ENCODE results near the gene A1BG.

Gene A1BG

DNA sequence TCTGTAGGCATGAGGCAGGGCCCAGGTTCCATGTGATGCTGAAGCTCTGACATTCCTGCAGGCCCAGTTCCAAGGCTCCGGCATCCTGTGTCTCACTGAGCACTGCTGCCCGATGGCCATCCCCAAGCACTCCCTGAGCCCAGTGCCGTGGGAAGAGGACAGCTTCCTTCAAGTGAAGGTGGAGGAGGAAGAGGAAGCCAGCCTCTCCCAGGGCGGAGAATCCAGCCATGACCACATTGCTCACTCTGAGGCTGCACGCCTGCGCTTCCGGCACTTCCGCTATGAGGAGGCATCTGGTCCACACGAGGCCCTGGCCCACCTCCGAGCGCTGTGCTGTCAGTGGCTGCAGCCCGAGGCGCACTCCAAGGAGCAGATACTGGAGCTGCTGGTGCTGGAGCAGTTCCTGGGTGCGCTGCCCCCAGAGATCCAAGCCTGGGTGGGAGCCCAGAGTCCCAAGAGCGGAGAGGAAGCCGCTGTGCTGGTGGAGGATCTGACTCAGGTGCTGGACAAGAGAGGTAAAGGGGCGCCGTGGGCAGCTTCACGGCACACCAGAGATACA is 18.5 kb downstream of the A1BG start:
- DNase-seq (ENCODE audit: low read depth) = no peak

DNA sequence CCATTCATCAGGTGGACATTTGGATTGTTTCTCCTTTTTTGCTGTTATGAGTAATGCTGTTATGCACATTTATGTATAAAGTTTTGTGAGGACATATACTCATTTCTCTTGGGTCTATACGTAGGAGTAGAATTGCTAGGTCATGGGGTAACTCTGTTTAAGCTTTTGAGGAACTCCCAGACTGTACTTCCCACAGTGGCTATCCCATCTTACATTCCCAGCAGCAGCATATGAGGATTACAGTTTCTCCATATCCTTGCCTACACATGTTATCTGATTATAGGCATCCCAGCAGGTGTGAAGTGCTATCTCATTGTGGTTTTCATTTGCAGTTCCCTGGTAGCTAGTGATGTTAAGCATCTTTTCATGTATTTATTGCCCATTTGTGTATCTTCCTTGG is 20.6 kb downstream of the A1BG start:
- no peak for DNase-seq (ENCODE audit: low read depth)

DNA sequence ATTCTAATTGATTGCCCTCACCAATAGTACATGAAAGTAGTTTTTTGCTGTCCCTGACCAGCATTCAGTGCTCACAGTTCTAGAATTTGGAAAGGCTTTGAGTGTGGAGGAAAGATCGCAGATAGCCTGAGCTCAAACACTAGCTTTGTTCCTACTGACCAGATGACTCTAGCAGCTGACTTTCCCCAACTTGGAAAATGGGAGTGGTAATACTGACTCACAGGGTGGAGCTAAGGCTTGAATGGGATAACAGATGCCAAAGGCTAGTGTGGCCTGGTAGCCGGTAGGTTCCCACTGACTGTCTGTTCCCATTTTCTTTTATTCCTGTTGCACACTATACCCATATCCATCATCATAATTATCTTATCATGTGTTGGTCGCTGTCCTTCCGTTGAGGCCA is 22.8 kb downstream of the A1BG start:
- peak; percentile 78 for DNase-seq (ENCODE audit: low read depth)

DNA sequence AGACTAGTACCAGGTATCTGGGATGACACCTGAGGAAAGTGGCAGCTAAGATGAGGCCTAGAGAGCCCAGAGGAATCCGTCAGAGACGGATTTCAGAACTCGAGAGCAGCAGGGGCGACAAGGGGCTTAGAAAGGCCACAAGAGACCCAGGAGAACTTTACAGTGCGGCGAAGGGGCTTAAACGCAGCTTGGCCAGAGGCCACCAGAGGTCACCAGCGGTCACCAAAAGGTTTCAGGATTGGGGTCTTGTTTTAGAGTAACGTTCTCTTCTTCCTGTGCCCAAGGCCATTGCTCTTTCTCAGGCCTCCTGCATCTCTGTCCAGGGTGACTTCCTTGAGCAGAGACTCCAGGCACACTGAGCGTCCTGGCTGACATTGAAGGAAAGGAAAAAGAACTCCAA is 24.3 kb downstream of the A1BG start:
- DNase-seq (ENCODE audit: low read depth) = no peak

DNA sequence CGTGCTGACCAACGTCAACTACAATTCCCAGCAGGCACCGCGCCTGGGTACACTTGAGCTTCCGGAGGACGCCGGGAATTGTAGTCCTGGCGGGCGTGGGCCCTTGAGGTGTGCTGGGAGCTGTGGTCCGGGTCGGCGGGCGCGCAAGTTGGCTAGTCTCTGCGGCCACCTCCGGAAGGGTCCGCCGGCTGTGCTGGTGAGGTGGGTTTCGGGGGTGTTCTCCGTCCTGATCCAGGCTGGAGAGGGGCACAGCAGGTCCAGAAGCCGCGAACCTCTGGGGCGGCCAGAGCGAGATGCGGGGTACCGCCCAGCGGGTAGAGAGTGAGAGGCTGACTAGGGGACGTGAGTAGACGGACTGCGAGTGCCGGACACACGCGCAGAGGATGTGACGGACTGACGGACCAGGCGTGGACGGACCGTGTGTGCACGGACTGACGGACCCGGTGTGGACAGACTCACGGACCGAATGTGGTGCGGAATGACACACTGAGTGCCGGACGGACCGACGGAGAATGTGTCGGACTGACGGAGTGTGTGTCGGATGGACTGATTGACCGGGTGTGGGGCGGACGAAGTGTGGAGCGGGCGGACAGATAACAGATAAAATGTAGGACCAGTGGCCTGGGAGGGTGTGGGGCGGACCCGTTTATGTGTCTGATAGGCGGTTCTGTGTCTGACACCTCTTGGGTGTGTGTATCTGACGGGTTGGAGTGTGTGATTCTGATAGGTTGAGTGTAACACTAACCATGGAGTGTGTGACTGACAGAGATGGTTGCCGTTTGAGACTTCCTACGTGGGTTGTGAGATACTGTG is 26.2 kb downstream of the A1BG start, which contains the start of gene ZSCAN22:
TSS of gene ZSCAN22 (plus strand) at position 81 of the 813 bp plus-strand sequence. CDS start 7,809 bp downstream, outside the sequence.
- peak; percentile 98 for DNase-seq (ENCODE audit: low read depth)

DNA sequence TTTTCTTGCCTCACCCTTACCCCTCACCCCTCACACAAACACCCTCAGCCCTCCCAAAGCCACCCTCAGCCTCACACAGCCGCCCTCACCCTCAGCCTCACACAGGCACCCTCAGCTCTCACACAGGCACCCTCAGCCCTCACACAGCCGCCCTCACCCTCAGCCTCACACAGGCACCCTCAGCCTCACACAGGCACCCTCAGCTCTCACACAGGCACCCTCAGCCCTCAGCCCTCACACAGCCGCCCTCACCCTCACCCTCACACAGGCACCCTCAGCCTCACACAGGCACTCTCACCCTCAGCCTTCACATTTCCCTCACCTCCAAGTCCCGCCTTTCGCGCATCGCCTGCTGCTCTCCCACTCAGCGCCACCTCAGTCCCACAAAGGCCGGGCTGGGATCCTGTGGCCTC is 26.8 kb downstream of the A1BG start:
- DNase-seq (ENCODE audit: low read depth) = no peak

DNA sequence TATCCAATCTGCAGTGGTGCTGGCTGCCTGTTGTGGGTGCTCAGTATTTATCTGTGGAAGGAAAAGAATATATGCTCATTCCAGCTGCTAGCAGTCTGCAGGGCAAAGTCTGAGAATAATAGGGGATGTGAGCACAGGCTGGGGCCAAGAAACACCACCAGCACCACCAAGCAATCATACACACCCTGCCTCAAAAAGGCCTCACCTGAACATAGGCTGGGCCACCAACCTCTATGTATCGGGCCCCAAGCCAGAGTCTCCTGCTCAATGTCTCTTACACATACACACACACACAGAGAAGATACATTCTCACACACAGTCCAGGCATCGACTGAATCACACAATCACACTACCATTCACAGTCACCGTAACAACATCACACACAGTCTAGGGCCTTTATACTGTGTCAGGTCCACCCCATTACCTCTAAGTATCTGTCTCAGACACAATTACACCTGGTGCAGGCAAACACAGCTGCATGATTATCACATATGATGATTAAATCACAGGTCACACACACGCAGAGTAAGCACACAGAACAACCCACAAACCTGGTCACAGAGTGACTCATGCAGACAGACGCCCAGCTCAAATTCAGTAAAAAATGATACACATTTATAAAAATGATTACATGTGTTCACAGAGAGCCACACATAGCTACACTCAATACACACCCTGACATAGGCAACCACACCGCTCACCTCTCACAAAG is 27.8 kb downstream of the A1BG start:
- DNase-seq (ENCODE audit: low read depth) = peak; percentile 57

DNA sequence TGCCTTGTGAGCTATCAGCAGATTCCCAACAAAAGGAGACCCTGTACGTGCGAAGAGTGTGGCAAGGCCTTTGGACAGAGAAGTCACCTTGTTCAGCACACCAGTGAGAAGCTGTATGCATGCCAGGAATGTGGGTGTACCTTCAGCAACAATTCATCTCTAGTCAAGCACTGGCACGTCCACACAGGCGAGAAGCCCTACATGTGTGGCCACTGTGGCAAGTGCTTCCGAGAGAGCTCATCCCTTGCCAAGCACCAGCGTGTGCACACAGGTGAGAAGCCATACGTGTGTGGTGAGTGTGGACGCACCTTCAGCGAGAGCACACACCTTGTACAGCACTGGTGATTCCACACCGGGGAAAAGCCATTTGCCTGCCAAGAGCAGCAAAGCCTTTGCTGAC is 34.1 kb downstream of the A1BG start:
- DNase-seq (ENCODE audit: low read depth) = no peak

DNA sequence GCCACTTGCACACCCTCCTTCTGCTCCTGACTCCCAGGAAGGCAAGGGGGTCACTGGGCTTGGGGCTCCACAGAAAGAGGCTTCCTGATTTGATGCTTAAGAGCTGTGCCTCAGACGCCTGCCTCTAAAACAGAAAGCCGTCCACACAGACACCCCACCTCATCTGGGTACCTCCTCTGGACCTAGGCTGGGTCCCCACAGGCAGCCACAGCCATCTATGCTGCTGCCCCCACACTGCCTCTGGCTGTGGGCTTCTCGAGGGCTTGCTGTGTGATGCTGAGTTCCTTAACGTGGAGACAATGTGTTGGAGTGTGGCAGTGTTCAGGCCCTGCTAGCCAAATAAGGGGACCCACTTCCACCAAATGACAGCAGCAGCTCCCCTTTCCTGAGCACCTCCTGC is 35.0 kb downstream of the A1BG start:
- DNase-seq (ENCODE audit: low read depth) = no peak

DNA sequence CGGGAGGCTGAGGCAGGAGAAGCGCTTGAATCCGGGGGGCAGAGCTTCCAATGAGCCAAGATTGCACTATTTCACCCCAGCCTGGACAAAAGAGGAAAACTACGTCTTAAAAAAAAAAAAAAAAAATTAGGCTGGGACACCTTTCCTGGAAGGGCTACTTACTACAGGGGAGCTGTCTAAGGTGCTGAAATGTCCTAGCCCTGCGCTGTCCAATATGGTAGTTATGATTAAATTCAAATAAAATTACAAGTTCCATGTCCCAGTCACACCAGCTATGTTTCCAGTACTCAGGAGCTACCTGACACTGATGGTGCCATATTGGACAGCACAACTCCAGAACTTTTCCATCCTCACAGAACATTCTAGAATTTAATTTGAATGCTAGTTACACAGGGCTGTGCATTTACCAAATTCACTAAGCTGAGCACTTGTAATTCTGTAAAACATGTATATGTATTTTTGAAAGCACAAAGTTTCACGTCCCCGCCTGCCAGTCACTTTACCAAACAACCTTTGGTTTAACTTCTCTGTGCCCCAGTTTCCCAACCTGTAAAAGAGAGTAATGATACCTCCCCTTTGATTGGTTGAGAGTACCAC is 35.7 kb downstream of the A1BG start:
- peak; percentile 53 for DNase-seq (ENCODE audit: low read depth)

DNA sequence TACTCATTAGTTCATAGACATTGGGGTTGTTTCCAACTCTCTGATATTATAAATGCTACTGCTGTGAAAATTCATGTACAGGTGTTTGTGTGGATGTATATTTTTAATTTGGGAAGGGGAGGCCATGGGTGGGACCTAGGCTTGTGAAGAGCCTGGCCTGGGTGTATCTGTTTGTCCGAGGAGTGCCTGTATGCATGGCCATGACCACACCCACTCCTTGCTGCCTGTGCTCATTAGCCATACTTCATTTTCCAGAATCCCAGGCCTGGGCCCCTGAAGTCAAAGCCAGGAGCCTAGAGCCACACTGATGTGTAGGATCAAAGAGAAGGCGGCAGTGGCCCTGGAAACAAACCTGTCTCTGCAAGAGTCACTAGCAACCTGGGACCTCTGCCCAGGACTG is 37.7 kb downstream of the A1BG start:
- no peak for DNase-seq (ENCODE audit: low read depth)

DNA sequence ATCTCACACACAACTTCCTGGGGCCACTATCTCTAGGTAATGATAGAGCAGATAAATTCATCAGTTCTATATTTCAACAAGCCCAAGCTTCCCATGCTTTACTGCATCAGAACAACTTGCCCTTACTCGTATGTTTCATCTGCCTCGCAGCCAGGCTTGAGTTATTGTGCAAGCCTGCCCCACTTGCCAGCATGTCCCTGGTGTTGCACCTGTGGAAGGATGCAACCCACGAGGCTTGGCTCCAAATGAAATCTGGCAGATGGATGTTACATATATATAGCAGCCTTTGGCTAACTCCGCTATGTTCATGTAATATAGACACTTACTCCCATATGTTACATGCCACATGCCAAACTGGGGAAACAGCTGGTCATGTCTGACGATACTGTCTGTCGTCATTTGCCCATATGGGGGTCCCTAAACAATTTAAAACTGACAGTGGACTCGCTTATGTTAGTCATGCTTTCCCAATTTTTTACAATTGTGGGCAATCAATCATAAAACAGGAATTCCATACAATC is 41.9 kb downstream of the A1BG start:
- DNase-seq (ENCODE audit: low read depth) = no peak

DNA sequence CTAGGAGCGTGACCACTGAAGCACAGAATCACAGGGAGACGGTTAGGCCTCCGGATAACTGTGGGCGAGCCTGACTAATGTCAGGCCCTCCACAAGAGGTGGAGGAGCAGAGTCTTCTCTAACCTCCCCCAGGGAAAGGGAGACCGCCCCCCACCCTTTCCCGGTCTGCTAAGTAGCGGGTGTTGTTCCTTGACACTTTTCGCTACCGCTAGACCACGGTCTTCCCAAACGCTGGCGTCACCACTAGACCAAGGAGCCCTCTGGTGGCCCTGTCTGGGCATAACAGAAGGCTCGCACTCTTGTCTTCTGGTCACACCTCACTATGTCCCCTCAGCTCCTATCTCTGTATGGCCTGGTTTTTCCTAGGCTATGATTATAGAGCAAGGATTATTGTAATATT is 42.6 kb downstream of the A1BG start:
- peak; percentile 17 for DNase-seq (ENCODE audit: low read depth)

DNA sequence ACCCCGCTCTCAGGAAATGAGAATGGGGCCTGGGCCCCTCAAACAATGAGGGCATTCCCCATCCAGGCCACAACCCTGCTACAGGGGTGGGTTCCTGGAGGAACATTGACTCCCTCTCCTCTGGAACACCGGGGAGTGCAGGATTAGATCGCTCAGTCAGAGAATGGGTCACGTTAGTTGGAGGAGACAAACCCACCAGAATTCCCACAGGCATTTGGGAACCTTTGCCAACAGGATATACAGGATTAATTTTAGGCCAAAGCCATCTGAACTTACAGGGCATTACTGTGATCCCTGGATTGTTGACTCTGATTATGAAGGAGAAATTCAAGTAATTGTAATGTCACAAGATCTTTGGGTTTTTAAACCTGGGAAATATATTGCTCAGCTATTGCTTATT is 45.6 kb downstream of the A1BG start:
- DNase-seq (ENCODE audit: low read depth) = no peak

DNA sequence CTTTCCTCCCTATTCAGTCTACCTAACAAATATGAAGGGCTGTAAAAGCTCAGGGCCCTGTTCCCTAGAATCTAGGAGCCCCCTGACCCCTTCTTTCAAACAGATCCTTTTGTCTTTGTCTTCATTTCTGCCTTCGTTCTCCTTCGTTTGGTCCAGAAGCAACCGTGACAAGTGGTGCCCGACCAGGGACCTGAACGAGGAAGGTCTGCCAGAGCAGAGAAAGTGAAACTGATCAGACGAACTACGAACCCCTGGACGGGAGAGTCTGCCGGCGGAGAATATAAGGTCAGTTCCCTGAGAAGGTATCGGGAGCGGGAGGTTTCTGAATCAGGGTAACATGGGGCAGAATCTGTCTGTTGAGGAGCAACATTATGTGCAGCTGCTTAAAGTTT is 47.4 kb downstream of the A1BG start:
- peak; percentile 27 for DNase-seq (ENCODE audit: low read depth)

DNA sequence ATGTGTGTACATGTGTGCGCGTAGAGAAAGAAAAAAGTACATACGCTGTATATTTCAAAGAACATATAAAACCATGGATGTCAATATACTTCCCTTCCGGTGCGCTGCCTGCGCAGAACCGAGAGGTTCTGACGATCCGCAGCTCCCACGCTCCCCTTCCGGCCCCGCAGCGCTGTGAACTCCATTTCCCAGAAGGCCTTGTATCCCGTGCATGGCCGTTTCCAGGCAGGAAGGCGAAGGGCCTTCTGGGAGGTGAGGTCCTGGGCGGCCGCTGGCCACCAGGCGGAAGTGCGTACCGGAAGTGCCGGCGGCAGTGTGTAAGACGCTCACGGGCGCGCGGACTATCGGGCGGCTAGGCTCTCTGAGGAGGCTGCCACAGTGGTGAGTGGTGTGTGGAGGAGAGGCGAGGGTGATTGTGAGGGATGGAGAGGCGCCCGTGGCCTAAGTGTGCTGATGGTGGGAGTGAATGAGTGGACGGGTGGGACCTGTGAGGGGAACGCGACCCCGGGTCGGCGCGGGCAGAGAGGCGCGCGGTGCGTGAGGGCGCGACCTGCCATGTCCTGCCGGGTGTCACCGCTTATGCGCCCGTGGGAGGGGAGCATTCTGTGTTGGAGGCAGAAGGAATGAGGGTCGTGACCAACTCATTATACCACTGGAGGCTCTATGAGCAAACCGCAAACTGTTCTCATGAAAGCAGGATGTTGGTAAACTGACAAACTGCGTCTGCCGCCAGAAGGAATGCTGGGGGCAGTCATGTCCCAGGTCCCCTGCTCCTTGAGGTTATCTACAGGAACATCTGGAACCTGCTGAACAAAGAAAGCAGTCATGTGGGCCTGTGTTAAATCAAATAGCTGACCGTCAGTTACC is 48.0 kb downstream of the A1BG start, which contains the start of gene ERVK3-1:
TSS of gene ERVK3-1 (plus strand) at position 313 of the 867 bp plus-strand sequence. CDS start 6,792 bp downstream, outside the sequence.
- peak; percentile 99 for DNase-seq (ENCODE audit: low read depth)

DNA sequence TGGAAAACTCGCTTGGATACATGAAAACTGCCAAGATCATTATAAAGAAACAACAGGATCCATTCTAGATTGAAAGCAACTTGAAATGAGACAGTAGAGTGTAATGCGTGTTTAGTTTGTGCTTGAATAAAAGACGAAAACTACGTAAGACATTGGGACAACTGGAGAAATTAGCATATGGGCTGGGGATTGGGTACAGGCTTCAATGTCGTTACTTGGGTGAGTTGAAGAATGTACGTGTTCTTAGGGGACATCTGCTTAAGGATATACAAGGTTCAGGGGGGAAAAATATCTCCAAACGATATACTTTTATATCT is 48.6 kb downstream of the A1BG start:
- no peak for DNase-seq (ENCODE audit: low read depth)

DNA sequence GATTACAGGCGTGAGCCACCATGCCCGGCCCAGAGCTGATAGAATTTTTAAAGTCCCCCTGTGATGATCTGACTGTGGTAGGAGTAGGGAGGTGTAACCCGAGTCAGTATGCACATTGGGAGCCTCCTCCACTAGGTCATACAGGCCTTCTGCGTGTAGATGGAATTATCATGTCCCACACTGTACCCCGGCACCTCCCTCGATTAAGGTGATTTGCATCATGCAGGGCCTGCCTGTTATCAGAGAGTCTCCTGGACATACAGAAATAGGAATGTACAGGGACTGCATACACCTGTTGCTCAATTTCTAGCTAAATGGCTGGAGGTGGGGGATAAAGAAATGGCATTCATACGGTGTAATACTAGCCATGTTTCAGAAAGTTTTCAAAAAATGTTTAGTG is 49.0 kb downstream of the A1BG start:
- no peak for DNase-seq (ENCODE audit: low read depth)

DNA sequence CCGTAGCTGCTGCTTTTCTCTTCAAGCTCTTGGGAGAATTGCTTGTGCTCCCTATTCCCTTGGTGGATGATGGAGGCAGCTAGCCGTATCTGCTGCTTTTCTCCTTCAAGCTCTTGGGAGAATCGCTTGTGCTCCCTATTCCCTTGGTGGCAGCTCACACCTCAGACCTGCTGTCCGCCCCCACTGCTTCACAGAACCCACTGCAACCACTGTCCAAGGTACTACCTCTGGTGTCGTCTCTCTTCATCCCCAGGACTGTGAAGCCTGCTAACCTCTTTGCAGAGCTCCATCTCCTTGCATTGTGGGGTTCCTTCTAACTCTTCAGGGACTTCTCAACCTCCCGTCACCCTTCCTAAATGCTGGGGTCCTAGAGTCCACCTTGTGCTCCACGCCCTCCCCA is 52.7 kb downstream of the A1BG start:
- DNase-seq (ENCODE audit: low read depth) = no peak

DNA sequence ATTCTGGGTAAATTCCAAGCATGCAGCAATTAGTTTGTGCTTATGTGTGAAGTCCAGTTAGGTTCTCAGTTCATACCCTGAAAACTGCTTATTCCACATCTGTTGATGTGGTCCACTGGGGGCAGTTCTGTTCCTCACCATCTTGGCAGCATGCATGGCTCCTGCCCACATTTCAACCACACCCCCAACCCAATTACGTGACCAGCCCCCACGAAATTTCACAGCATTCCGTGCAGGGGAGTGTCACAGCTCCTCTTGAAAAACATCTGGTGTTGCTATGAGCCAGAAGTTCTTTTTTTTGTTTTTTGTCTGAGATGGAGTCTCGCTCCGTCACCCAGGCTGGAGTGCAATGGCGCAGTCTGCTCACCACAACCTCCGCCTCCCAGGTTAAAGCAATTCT is 57.2 kb downstream of the A1BG start:
- DNase-seq (ENCODE audit: low read depth) = no peak

All from iris pigment epithelial cell (primary cell).